ENCODE results near the gene GPR176.

The GPR176 gene

GRCh38 chr15:39787479-39787878 is 132.6 kb downstream of the GPR176 start:
- no peak overlapping the region for H3K4me3 ChIP-seq (ENCODE audit: low read depth, low read length)
- POLR2A ChIA-PET: no interaction called here
- H3K4me1 ChIP-seq (ENCODE audit: control insufficient read depth, insufficient read depth, low read length): peaks cover 12% of the 10 kb centered on the region; the same call in 1 of the 2 replicates
- no peak overlapping the region for H3K27ac ChIP-seq (ENCODE audit: extremely low read depth, low read depth, low read length)
- TF ChIP-seq ZNF366 (tag by site-specific recombination; conservative IDR thresholded peaks at IDR 0.05) (no peak), ZNF214 (tag by site-specific recombination; IDR thresholded peaks at IDR 0.05; ENCODE audit: borderline replicate concordance) (no peak), ZNF223 (tag by site-specific recombination; IDR thresholded peaks at IDR 0.05) (no peak), ZNF221 (tag by site-specific recombination; IDR thresholded peaks at IDR 0.05; ENCODE audit: borderline replicate concordance) (no peak), REPIN1 (tag by site-specific recombination; IDR thresholded peaks at IDR 0.05; ENCODE audit: low read depth) (no peak), ZNF692 (tag by site-specific recombination; IDR thresholded peaks at IDR 0.05) (no peak), ZSCAN4 (tag by site-specific recombination; IDR thresholded peaks at IDR 0.05) (no peak), ZNF266 (tag by site-specific recombination; IDR thresholded peaks at IDR 0.05; ENCODE audit: low read depth) (no peak), ZNF37A (tag by site-specific recombination; IDR thresholded peaks at IDR 0.05) (no peak), ZNF501 (tag by site-specific recombination; IDR thresholded peaks at IDR 0.05) (no peak), ZNF621 (tag by site-specific recombination; IDR thresholded peaks at IDR 0.05) (no peak), ZNF658 (tag by site-specific recombination; IDR thresholded peaks at IDR 0.05) (no peak), SP2 (tag by site-specific recombination; IDR thresholded peaks at IDR 0.05) (no peak)
- TF ChIP-seq, protein P1, sequence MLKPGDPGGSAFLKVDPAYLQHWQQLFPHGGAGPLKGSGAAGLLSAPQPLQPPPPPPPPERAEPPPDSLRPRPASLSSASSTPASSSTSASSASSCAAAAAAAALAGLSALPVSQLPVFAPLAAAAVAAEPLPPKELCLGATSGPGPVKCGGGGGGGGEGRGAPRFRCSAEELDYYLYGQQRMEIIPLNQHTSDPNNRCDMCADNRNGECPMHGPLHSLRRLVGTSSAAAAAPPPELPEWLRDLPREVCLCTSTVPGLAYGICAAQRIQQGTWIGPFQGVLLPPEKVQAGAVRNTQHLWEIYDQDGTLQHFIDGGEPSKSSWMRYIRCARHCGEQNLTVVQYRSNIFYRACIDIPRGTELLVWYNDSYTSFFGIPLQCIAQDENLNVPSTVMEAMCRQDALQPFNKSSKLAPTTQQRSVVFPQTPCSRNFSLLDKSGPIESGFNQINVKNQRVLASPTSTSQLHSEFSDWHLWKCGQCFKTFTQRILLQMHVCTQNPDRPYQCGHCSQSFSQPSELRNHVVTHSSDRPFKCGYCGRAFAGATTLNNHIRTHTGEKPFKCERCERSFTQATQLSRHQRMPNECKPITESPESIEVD (tag by site-specific recombination; IDR thresholded peaks at IDR 0.05): no peak
- no peaks in the 10 kb centered on the region for H3K36me3 ChIP-seq (ENCODE audit: control insufficient read depth in 2 of 2, insufficient read depth in 1 of 2, low read length in 2 of 2)
- H3K9me3 ChIP-seq (ENCODE audit: control insufficient read depth, insufficient read depth, low read depth, low read length): no peaks in the 10 kb centered on the region
- CTCF ChIA-PET: interaction anchor here (0.7 to 2.0 kb wide), 7 partner anchors 11 to 487 kb away, joined by 3 to 5 read pairs (median 4); no protein-coding TSS in a partner anchor

DNA sequence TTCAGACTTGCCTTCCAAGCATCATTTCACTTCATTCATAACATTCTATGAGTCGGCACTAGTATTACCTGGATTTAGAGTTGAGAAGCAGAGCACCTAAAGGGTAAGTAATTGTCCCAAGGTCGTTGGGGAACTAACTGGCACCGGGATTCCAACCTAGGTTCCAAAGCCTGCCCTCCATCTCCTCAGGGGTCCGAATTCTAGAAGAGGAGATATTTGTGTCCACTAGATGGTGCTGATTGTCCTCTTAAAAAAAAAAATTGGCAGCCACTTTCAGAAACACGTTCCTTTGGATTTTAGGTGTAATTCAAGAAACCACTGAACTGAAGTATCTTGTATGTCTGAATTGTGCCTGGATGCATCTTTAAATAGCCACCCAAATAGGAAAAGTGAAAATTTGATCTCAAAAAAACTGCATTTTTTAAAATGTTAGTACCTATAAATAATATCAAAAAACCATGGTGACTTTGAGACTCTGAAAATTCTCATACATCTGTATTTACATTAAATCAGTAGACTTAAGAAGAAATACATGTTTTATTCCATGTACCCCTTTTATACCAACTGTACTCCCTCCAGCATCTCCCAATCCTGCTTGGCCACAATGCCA is 133.5 kb downstream of the GPR176 start:
- CTCF ChIA-PET: interaction anchor here (1.1 kb wide), 1 partner anchor 29 kb away, joined by 5 read pairs; no protein-coding TSS in a partner anchor
- H3K4me3 ChIP-seq (ENCODE audit: low read depth, low read length): no peak overlapping the region
- POLR2A ChIA-PET: no interaction called here
- H3K9me3 ChIP-seq (ENCODE audit: control insufficient read depth, insufficient read depth, low read depth, low read length): no peaks in the 10 kb centered on the region
- H3K27ac ChIP-seq (ENCODE audit: extremely low read depth, low read depth, low read length): no peak overlapping the region
- no peaks in the 10 kb centered on the region for H3K36me3 ChIP-seq (ENCODE audit: control insufficient read depth in 2 of 2, insufficient read depth in 1 of 2, low read length in 2 of 2)
- peak; percentile 76 for TF ChIP-seq ZNF654 (tag by site-specific recombination; IDR thresholded peaks at IDR 0.05; ENCODE audit: low read depth)
- peak; percentile 39 for TF ChIP-seq ZNF335 (tag by site-specific recombination; conservative IDR thresholded peaks at IDR 0.05)
- TF ChIP-seq TCF7L2 (IDR thresholded peaks at IDR 0.05; ENCODE audit: borderline replicate concordance, low read depth, low read length): no peak
- TF ChIP-seq CTCF (tag by site-specific recombination; IDR thresholded peaks at IDR 0.05): peak; percentile 28; the same call in 1 of the 2 replicates
- peak; percentile 97 for TF ChIP-seq ZNF600 (tag by site-specific recombination; IDR thresholded peaks at IDR 0.05)
- H3K4me1 ChIP-seq (ENCODE audit: control insufficient read depth, insufficient read depth, low read length): peaks cover 12% of the 10 kb centered on the region; the same call in 1 of the 2 replicates
